ENCODE measurements around the gene OXT.

OXT gene

DNA sequence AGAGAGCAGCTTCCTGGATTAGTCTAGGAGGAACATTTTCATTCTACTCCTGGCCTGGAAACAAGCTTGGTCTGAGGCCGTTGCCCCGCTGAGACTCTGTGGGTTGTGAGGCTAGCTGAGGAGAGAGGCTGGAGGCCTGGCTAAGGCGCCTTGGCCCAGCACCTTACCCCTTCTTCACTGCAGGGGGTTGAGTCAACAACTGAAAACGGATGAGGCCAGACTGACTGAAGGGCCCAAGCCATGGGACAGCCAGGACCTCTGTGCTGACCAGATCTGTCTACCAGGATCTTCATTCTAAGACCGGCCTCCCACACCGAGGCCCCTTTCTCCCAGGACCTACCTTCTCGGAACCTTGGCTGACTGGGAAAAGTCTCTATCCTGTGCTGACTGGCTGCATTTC is 16.6 kb downstream of the OXT start:
- DNase-seq, result no peak

DNA sequence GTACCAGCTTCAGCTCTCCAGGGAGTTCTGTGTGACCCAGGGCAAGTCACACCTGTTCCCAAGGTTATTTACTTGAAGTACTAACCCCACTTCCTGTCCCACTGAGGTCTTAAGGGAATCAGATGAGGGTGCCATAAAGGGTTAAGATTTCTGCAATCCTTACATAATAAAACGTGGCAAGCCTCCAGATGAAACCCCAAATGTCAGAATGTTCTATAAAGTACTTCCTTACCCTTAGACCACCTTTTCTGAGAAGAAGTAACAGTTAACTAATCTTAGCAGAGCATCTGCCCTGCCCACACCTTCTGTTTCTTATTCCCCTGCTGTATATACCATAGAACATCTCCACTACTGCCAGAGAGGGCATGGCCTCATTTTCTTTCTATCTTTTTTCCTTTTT is 19.1 kb downstream of the OXT start:
- DNase-seq, result no peak

- DNase-seq, result no peak
Measured at GRCh38 chr20:3092611-3093379, 21.4 kb downstream of the OXT start.

GRCh38 chr20:3093861-3094361 is 22.5 kb downstream of the OXT start:
- DNase-seq, result no peak

DNA sequence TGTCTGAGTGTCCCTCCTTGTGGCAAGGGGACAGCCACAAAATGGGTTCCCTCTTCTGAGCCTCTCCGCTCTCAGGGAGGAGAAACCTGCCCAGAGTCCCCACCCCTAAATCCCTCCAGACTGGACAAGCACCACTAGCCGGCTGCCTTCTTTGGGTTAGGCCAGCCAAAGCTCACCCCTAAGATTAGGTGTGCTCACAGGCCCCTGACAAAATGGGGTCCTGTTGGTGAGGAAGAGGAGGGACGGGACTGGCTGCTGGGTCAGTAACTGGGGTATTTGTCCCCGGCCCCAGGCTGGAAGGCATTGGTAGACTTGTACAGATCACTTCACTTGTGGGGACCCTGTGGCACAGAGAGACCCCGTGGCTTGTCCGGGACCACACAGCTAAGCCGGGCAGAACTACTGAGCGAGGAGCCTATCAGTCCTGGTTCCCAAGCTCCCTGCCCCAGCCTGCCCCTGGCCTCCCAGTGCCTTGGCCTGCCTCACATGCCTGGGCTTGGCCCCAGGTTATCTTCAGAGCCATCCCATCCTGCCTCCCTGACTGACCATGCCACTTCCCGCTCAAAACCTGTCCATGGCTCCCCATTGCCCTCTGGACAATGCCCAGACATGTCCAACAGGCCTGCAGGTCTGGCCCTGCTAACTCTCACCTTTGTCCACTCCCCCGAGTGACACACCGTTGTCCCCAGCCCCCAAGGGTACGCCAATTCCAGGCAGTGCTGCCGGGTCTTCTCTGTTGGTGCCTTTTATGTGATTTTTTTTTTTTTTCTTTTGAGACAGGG is 23.6 kb downstream of the OXT start:
- DNase-seq, result no peak

DNA sequence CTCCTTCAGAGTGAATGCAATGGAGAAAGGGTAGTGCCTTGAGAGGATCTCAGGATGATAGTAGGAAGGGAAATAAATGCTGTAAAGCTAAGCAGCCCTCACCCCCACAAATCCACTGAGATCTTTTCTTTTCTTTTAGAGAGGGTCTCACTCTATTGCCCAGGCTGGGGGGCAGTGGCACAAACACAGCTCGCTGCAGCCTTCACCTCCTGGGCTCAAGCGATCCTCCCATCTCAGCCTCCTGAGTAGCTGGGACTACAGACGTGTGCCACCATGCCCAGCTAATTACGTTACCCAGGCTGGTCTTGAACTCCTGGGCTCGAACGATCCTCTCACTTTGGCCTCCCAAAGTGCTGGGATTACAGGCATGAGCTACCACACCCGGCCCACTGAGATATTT is 29.1 kb downstream of the OXT start:
- no peak for DNase-seq

DNA sequence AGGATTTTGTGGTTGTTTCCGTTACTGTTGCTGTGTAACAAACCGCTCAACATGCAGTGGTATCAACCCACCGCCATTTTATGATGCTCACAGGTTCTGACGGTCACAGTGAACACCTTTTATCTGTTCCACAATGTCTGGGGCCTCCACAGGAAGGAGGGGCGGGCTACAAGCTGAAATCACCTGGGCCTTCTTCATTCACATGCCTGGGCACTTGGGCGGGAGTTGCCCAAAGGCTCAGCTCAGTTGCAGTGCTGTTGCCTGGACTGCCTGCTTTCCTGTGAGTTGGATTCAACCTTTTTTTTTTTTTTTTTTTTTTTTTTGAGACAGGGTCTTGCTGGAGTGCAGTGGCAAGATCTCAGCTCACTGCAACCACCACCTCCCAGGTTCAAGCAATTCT is 29.8 kb downstream of the OXT start:
- DNase-seq, result no peak

DNA sequence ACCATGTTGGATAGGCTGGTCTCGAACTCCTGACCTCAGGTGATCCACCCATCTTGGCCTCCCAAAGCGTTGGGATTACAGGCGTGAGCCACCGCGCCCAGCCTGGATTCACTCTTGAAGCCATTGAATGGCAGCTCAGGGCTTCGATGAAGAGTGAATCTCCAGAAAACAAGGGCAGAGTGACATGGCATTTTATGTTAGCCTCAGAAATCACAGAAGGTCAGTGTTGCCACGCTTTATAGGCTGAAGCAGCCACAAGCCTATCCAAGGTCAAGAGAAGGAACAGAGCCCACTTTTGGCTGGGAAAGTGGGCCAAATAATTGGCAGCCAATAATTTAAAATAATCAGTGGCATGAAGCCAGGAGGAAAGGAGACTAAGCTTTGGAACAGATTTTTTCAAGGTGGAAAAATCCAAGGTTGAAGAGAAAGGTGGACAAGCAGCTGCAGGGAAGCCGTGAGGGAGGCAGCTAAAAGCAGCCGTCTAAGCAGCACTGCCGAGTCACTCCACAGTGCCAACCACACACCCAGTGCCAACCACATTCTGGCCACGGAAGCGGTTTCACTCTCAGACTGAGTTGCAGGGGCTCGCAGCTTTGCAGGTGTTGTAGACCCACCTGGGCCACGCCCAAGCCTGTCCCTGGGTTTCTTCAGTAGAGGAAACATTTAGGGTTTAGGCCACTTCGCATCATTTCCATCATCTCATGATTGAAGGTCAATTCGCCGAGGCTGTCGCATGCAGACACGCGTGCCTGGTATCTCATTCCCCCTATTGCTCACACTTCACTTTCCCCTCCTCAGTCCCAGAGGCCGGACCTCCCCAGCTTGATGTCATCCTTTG is 30.5 kb downstream of the OXT start:
- no peak for DNase-seq

GRCh38 chr20:3102575-3103368 is 31.4 kb downstream of the OXT start:
- DNase-seq, result no peak

DNA sequence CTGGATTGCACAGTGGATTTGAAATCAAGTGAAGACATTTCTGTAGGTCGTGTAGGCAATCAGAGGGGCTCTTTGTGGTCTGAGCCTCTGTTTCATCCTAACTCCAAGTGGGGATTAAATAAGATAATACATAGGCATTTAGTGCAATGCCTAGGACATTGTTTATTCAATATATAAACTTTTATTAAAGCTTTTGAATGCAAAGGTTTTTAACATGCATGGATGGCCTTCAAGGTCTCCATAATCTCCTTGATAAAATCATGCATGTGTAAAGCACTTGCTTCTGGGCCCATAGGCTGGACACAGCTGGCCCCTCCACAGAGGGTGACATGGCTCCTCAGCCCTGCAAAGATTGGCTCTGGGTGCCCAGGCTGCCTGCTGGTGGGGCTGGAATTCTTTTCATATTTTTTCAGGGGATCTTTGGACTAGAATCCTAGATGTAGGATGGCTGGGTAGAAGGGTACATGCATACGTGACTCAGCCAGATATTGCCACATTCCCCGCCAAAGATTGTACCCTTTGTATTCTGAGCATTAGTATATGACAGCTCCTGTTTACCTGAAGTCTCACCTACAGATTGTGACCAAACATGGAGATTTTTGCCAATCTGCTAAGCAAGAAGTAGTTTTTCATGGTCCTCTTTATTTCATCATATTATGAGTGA is 32.1 kb downstream of the OXT start:
- no peak for DNase-seq

DNA sequence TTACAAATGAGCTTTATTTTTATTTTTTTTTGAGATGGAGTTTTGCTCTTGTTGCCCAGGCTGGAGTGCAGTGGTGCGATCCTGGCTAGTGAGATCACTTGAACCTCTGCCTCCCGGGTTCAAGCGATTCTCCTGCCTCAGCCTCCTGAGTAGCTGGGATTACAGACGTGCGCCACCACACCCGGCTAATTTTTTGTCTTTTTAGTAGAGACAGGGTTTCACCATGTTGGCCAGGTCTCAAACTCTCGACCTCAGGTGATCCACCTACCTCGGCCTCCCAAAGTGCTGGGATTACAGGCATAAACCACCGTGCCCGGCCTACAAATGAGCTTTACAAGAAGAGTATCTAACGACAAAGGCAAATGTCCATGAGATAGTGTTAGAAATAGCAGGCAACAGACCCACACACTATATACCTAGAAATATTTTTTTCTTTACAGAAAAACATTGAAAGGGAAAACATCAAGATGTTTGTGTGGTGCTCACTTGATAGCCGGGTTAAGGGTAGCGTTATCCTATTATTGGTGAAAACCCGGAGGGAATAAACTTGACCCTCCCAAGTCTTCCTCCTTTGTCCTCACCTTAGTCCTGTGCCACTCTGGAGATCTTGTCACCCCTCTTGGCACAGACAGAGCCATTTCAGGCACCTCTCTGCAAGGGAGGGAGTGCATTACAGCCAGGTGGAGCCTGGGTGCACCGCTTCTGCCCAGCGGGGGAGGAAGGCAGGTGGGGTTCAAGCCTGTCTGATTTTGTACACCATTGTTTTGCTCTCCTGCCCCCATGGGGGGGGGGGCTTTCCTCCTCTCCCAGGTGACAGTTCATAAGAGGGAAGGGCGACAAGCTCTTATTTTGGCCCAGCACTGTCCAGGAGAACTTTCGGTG is 34.1 kb downstream of the OXT start:
- DNase-seq, result no peak

GRCh38 chr20:3106185-3106584 is 34.8 kb downstream of the OXT start:
- DNase-seq, result no peak

DNA sequence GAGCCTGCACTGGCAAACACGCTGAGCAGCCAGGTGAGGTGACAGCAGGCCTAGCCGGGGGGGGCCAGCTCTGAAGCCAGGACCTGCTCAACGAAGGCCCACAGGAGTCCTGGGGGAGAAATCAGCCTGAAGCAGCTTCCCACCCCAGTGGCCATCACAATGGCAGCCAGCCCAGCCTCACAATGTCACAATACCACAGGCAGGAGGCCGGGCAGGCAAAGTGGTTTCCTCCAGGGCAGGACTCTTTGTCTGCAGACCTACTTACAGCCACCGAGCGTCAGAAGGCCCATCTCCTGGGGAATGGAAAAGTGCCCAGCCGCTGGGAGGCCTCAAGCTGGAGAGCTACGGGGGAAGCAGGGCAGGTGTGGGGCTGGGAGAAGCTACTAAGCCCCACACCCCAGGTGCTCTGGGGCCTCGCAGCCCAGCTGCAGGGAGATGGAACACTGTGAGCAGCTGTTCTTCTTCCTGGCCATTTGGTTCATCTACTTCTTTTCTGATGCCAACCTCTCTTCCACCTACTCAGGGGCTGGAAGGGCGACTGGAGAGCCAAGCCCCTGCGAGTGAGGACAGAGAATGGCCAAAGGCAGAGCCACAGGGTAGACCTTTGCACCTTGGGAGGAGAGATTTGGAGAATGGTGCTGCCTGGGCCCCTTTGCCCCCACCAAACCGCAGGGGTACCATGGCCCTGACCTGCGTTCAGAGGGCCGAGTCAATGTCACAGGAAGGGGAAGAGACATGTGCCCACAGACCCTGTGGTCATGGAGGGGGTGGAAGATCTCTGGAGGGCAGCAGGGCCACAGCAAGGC is 35.4 kb downstream of the OXT start:
- DNase-seq, result no peak

DNA sequence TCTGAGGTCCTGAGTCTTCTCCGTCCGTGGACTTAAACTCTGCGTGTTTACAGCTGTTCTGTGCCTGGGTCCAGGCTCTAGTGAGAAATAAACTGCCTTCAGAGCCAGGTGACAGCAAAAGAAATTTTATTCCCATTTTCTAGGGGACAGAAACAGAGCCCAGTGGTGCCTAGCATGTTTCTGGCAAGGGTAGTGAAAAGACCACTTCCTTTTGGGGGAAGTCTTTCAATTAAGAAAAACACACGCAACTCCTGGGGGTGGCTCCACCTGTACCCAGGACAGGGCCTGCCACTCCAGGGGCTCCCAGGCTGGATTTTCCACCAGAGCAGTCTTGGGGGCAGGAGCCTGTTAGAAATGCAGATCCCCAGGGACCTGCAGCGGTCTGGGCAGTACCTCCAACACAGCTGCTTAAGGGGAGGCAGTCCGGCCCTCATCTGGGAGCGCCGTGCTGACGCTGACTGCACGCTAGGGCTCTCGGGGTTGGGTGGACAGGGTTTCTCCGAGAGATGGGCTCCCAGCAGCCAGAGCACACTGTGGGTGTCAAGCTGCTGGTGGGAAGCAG is 36.1 kb downstream of the OXT start:
- DNase-seq, result no peak

- no peak for DNase-seq
Measured at GRCh38 chr20:3109350-3110302, 38.2 kb downstream of the OXT start.

DNA sequence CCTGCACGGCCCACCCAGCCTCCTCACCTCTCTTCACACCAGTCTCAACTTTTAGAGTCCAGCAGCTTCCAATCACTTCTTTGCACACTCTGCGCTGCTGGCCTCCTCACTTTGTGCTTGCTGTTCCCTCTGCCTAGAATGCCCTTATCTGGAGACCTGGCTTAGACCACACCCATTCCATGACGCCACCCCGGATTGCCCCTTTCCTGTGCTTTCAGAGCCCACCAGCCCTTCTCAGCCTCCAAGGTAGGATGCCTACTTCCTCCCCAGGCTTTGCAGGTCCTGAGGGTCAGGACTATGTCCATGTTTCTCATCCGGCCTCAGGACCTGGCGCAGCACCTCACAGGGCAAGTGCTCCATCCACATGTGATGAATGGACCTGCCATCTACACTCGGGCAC is 40.1 kb downstream of the OXT start:
- DNase-seq, result no peak

GRCh38 chr20:3111995-3112394 is 40.6 kb downstream of the OXT start:
- no peak for DNase-seq
